Measurements from ENCODE around the gene SFXN1.

The SFXN1 gene

GRCh38 chr5:175465282-175465681 lies 13.1 kb upstream of the SFXN1 start:
- DNase-seq (ENCODE audit: low read depth in 2 of 2) = no peak

DNA sequence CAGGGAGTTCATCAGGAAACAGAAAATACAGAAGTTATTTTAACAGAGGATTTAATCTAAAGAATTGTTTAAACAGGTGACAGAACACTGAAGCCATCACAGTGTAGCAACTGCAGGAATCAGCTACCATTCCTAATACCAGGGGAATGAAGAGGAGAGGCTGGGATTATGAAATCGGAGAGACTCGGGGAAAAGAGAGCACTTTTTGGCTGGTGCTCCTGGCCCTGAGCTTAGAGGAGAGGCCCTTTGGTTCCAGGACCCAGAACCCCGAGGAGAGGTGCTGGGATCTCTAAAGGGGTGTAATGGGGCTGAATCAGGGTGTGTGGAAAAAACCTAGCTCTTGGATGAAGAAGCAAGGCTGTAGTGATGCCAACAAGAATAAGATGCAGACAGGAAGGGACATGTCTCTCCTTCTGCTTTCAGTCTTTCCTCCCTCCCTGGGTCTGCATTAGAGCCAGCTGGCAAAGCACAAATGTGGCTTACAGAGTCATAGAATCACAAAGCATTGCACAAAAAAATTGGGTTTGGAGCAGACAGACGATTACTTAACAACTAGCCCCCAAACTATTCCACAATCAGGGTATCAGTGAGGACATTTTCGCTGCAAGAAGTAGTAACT lies 11.6 kb upstream of the SFXN1 start:
- no peak for DNase-seq (ENCODE audit: low read depth in 2 of 2)

- DNase-seq (ENCODE audit: low read depth in 2 of 2) = no peak
Measured at GRCh38 chr5:175467983-175468690, 10.2 kb upstream of the SFXN1 start.

GRCh38 chr5:175468892-175469291 lies 9.5 kb upstream of the SFXN1 start:
- DNase-seq (ENCODE audit: low read depth in 2 of 2) = no peak

DNA sequence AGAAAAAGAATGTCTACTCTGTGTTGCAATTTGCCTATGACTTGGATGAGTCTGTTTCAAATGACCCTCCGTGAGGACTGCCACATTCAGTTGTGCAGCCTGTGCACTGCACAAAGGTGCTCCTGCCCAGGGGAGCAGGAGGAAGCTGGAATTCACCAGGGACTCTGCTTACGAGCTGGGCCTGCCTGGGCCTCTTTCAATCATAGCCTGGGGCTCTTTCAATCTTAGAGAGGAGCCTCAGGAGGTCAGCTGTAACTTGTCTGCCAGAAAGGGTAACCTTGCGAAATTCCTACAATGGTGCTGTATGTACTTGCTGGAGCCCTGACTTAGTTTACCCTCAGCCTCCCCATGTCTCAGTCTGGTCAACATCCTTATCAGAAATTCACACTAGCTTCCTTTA lies 8.4 kb upstream of the SFXN1 start:
- no peak for DNase-seq (ENCODE audit: low read depth in 2 of 2)

DNA sequence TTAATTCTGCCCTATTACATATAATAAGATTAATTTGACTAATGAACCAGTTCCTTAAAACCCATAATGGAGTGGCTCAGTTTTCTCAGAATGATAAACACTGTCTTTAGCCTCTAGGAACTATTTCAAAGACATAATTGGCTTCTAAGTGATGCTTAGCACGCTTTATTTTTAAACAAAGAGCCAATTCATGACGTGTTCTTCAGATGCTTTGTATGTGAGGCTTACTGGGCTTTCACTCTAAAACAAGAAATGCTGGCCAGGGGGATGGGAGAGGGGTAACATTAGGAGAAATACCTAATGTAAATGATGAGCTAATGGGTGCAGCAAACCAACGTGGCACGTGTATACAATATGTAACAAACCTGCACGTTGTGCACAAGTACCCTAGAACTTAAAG lies 7.6 kb upstream of the SFXN1 start:
- no peak for DNase-seq (ENCODE audit: low read depth in 2 of 2)

- no peak for DNase-seq (ENCODE audit: low read depth in 2 of 2)
Measured at GRCh38 chr5:175471196-175471595, 7.2 kb upstream of the SFXN1 start.

DNA sequence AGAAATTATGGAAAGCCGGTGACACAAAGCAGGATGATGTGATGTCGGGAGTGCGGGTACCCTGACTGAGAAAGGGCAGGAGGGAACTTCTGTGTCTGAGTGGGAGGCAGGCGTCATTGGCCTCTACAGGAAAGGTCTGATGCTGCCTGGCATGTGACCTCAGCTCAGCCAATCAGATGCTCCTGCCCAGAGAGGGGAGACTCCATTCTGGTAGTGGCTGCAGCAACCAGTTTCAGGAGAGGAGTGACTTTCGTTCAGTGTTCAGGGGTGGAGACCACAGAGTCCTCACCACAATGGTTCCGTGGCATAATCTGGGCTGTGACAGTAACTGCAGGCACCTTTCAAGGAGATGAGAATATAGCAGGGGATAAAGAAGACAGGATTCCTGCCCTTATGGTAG lies 6.7 kb upstream of the SFXN1 start:
- DNase-seq (ENCODE audit: low read depth in 2 of 2) = peak in 1 of 2 donors; percentile 21

GRCh38 chr5:175472378-175472777 lies 6.0 kb upstream of the SFXN1 start:
- DNase-seq (ENCODE audit: low read depth in 2 of 2) = no peak

GRCh38 chr5:175475248-175475647 lies 3.1 kb upstream of the SFXN1 start:
- no peak for DNase-seq (ENCODE audit: low read depth in 2 of 2)

- no peak for DNase-seq (ENCODE audit: low read depth in 2 of 2)
Measured at GRCh38 chr5:175477440-175477839, 920 bp upstream of the SFXN1 start.

DNA sequence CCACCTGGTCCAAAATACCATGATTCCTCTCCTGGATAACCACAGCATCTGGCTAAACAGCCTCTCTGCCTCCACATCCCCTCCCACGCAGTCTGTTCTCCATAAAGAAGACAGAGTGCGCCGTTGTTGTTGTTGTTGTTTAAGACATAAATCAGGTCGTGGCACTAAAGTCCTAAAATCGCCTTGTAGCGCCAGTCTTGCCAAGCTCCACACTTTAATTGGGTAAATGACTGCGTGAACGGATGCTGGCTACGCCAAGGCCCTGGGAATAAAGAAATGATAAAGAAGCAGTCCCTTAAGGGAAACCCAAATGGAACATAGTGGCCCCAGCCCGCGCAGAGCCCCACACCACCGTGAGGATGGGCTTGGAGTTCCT lies 364 bp upstream of the SFXN1 start:
- DNase-seq (ENCODE audit: low read depth in 2 of 2) = no peak

- DNase-seq (ENCODE audit: low read depth in 2 of 2) = no peak
Measured at GRCh38 chr5:175479125-175479881, 943 bp downstream of the SFXN1 start.

DNA sequence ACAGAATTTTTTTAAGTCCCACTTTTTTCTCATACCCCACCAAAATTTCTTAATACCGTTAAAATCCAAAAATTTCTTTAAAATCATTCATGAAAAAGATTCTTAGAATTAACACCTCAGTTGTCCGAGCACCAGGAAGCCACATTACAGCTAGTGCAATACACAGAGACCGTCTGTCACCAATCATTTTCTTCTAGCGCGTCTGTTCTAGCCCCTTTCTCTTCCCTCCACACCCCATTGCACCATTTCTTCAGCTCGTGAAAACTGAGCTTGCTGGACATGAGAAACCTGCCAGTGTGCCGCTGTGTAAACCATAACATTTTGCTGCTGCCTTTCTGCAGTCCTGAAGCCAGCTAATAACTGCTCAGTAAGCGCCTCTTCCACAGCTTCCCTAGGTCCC lies 5.0 kb downstream of the SFXN1 start:
- DNase-seq (ENCODE audit: low read depth in 2 of 2) = no peak

DNA sequence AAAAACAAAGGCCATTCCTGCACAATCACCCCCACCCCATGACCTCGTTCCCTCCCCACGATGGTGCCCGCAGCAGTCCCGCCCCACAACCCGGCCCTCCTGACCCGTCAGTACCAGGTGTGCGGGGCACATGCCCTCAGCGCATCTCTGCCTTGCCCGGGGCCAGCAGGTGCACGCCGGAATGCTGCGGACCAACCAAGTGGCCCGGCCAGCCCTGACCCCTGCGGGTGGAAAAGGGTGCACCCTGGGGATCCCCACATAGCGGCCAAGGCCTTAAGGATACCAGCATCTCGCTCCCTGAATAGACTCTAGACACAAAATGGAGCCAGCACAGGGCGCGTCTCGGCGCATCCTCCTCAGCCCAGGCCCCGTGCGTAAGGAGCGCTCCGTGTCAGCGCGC lies 6.0 kb downstream of the SFXN1 start:
- DNase-seq (ENCODE audit: low read depth in 2 of 2) = no peak

DNA sequence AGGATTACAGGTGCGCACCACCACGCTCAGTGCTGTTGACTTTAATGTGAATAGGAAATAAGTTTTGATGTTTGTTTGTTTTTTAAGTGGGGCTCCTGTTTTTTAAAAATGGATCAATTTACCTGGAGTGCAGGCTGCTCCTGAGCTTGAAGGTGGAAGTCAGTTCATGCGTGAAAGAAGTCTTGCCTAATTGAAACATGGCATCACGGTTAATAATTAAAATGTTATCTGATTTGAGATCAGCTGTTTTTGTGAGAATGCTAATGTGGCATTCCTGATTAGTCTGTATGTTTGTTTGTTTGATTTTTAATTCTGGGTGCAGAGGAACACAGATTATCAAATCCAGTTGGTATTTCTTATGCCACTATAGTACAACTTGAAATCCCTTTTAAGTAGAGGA lies 6.5 kb downstream of the SFXN1 start:
- no peak for DNase-seq (ENCODE audit: low read depth in 2 of 2)

GRCh38 chr5:175485631-175486030 lies 7.3 kb downstream of the SFXN1 start:
- no peak for DNase-seq (ENCODE audit: low read depth in 2 of 2)

DNA sequence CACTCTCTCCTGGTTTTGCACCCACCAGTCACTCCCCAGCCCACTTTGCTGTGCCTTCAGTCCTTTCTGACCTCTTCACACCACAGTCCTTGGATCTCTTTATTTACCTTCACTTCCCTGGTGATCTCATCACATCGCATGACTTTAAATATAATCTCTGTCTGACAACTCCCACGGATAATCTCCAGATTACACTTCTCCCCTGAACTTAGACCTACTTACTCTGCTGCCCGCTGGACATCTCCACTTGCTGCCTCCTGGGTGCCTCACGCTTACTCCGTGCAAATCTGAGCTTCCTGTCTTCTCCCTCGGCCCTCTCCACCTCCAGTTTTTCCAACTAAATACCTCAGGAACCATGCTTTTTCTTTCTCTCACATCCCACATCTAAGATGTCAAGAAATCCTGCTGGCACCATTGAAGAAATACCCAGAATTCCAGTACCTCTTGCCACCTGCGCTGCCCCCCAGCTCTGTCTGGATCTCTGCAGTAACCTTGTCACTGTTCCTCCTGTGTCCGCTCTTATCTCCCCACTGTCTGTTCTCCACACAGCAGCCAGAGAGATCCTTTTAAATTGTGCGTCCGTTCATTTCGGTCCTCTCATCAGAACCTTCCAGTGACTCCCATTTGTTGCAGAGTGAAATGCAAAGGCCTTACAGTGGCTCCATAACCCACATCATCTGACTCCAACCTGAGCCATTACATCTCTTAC lies 9.3 kb downstream of the SFXN1 start:
- DNase-seq (ENCODE audit: low read depth in 2 of 2) = no peak

- DNase-seq (ENCODE audit: low read depth in 2 of 2) = no peak
Measured at GRCh38 chr5:175489693-175490443, 11.5 kb downstream of the SFXN1 start.

DNA sequence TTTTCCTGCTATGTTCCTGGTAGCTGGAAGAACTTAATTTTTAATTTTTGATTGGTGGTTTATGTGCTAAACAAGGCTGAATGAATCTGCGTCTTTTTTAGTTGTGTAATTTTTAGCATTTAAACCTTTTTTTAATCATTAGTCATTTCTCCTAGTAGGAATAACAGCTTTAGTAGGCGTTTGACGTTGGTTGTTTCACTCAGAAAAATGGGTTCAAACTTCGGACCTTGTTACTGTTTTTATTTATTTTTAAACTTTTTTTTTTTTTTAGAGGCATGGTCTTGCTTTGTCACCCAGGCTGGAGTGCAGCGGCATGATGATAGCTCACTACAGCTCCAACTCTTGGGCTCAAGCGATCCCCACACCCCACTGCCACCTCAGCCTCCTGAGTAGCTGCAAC lies 12.9 kb downstream of the SFXN1 start:
- DNase-seq (ENCODE audit: low read depth in 2 of 2) = no peak

DNA sequence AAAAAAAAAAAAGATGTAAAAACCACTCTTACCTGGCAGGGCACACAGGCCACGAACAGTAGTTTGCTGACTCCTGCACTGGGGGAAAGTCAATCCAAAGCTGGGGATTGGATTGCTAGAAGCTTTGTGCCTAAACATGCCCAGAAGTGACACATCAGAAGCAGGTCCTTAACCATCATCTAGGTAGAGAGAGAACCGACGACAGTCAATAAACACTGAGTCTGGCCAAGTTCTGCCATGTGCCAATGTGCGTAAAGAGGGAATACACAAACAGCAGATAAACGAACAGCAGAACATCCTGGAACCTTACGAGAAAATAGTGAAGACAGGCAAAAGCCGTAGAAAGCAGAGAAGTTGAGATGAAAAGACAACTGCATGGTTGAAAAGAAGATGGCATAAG lies 14.9 kb downstream of the SFXN1 start:
- no peak for DNase-seq (ENCODE audit: low read depth in 2 of 2)

GRCh38 chr5:175493726-175494125 lies 15.4 kb downstream of the SFXN1 start:
- no peak for DNase-seq (ENCODE audit: low read depth in 2 of 2)
